ENCODE data around the gene KLHL22. TPM values are rescaled to one million over a fixed set of nuclear protein-coding genes. Genes with fewer than 3 reads are reported as not detected.

Gene KLHL22
- total and polyA plus RNA-seq, 2 donors (not counting 1 experiment from before 2014, with no cell fraction given): 17.4 to 35.3 TPM

GRCh38 chr22:20426259-20426615, 69.4 kb downstream of the KLHL22 start:
- H3K4me2 ChIP-seq (ENCODE audit: extremely low read depth, insufficient read depth, low read length): no peak overlapping the region
- no peak for DNase-seq (ENCODE audit: low read depth in 2 of 2)
- H3K27ac ChIP-seq (ENCODE audit: insufficient read depth, low read length): no peak overlapping the region
- no peak for TF ChIP-seq CTCF (conservative IDR thresholded peaks at IDR 0.05 in 1 of 2, IDR thresholded peaks at IDR 0.05 in 1 of 2; ENCODE audit: low read depth in 1 of 2, low read length in 2 of 2)
- no peak for TF ChIP-seq EZH2 (IDR thresholded peaks at IDR 0.05; ENCODE audit: low read length, missing control alignments)
- H3K79me2 ChIP-seq (ENCODE audit: control insufficient read depth, insufficient read depth, low read length): peaks cover 2% of the 10 kb centered on the region
- H3K4me3 ChIP-seq (replicated peaks in 1 of 4; ENCODE audit: control extremely low read depth in 1 of 4, insufficient read depth in 1 of 4, low read depth in 3 of 4, low read length in 4 of 4): no peak overlapping the region
- H3K4me1 ChIP-seq (ENCODE audit: control insufficient read depth, extremely low read depth, insufficient read depth, low read length): peaks cover 14% of the 10 kb centered on the region
- no peak overlapping the region for H2AFZ ChIP-seq (ENCODE audit: low read length)
- no peak overlapping the region for H3K9ac ChIP-seq (ENCODE audit: insufficient read depth, low read length)
- no peaks in the 10 kb centered on the region for H3K27me3 ChIP-seq (ENCODE audit: control insufficient read depth, insufficient read depth, low read length)
- H3K36me3 ChIP-seq (ENCODE audit: control insufficient read depth, insufficient read depth, low read length): peaks cover 23% of the 10 kb centered on the region
- H4K20me1 ChIP-seq (ENCODE audit: control insufficient read depth, extremely low read depth, insufficient read depth, low read length): no peaks in the 10 kb centered on the region
- H3K9me3 ChIP-seq (ENCODE audit: control insufficient read depth, insufficient read depth, low read depth, low read length): no peaks in the 10 kb centered on the region

GRCh38 chr22:20425566-20426258, 69.9 kb downstream of the KLHL22 start:
- Histone ChIP-seq H3K27me3 (ENCODE audit: control insufficient read depth, insufficient read depth, low read length) (no peaks in the 10 kb centered on the region), H4K20me1 (ENCODE audit: control insufficient read depth, extremely low read depth, insufficient read depth, low read length) (no peaks in the 10 kb centered on the region), H3K9me3 (ENCODE audit: control insufficient read depth, insufficient read depth, low read depth, low read length) (no peaks in the 10 kb centered on the region), H2AFZ (ENCODE audit: low read length) (no peak overlapping the region), H3K79me2 (ENCODE audit: control insufficient read depth, insufficient read depth, low read length) (peaks cover 2% of the 10 kb centered on the region), H3K4me1 (ENCODE audit: control insufficient read depth, extremely low read depth, insufficient read depth, low read length) (peaks cover 14% of the 10 kb centered on the region), H3K36me3 (ENCODE audit: control insufficient read depth, insufficient read depth, low read length) (peaks cover 23% of the 10 kb centered on the region), H3K27ac (ENCODE audit: insufficient read depth, low read length) (no peak overlapping the region), H3K4me3 (replicated peaks in 1 of 4; ENCODE audit: control extremely low read depth in 1 of 4, insufficient read depth in 1 of 4, low read depth in 3 of 4, low read length in 4 of 4) (no peak overlapping the region), H3K4me2 (ENCODE audit: extremely low read depth, insufficient read depth, low read length) (no peak overlapping the region), H3K9ac (ENCODE audit: insufficient read depth, low read length) (no peak overlapping the region)
- DNase-seq (ENCODE audit: low read depth in 2 of 2): no peak
- TF ChIP-seq EZH2 (IDR thresholded peaks at IDR 0.05; ENCODE audit: low read length, missing control alignments): no peak
- no peak for TF ChIP-seq CTCF (conservative IDR thresholded peaks at IDR 0.05 in 1 of 2, IDR thresholded peaks at IDR 0.05 in 1 of 2; ENCODE audit: low read depth in 1 of 2, low read length in 2 of 2)

- no peak for DNase-seq (ENCODE audit: low read depth in 2 of 2)
- Histone ChIP-seq H2AFZ (ENCODE audit: low read length) (no peak overlapping the region), H3K27me3 (ENCODE audit: control insufficient read depth, insufficient read depth, low read length) (no peaks in the 10 kb centered on the region), H3K27ac (ENCODE audit: insufficient read depth, low read length) (no peak overlapping the region), H3K9me3 (ENCODE audit: control insufficient read depth, insufficient read depth, low read depth, low read length) (no peaks in the 10 kb centered on the region), H3K79me2 (ENCODE audit: control insufficient read depth, insufficient read depth, low read length) (no peaks in the 10 kb centered on the region), H3K4me3 (replicated peaks in 1 of 4; ENCODE audit: control extremely low read depth in 1 of 4, insufficient read depth in 1 of 4, low read depth in 3 of 4, low read length in 4 of 4) (no peak overlapping the region), H3K4me2 (ENCODE audit: extremely low read depth, insufficient read depth, low read length) (no peak overlapping the region), H3K36me3 (ENCODE audit: control insufficient read depth, insufficient read depth, low read length) (peaks cover 19% of the 10 kb centered on the region), H3K4me1 (ENCODE audit: control insufficient read depth, extremely low read depth, insufficient read depth, low read length) (peaks cover 14% of the 10 kb centered on the region), H3K9ac (ENCODE audit: insufficient read depth, low read length) (no peak overlapping the region), H4K20me1 (ENCODE audit: control insufficient read depth, extremely low read depth, insufficient read depth, low read length) (no peaks in the 10 kb centered on the region)
- TF ChIP-seq EZH2 (IDR thresholded peaks at IDR 0.05; ENCODE audit: low read length, missing control alignments) (no peak), CTCF (conservative IDR thresholded peaks at IDR 0.05 in 1 of 2, IDR thresholded peaks at IDR 0.05 in 1 of 2; ENCODE audit: low read depth in 1 of 2, low read length in 2 of 2) (no peak)
Observed at GRCh38 chr22:20424932-20425565, 70.5 kb downstream of the KLHL22 start.
